HL-60 (cell line): ENCODE results near the gene GRIA2.

Experiments
- GABPA ChIP-seq: IDR thresholded peaks from 2 replicates; pipeline ENCODE4 v1.6.1; 2012; ENCODE audit warnings: low read depth
- POLR2AphosphoS5 ChIP-seq: IDR thresholded peaks from 2 replicates; pipeline ENCODE4 v1.6.1; 2012; ENCODE audit warnings: low read depth
- REST ChIP-seq: IDR thresholded peaks from 2 replicates; pipeline ENCODE4 v1.6.1; 2012; ENCODE audit warnings: low read depth; ENCODE audit not compliant: insufficient replicate concordance
- SPI1 ChIP-seq: IDR thresholded peaks from 2 replicates; pipeline ENCODE4 v1.6.1; 2012; ENCODE audit warnings: low read depth, mild to moderate bottlenecking, borderline replicate concordance
- TF ChIP-seq, protein P1 (sequence below): IDR thresholded peaks from one replicate; pipeline ENCODE4 v1.5.1; 2011; ENCODE audit warnings: low read length, control low read depth, inconsistent platforms; ENCODE audit not compliant: insufficient read depth

GRCh38 chr4:157314906-157315305 is 94.4 kb downstream of the GRIA2 start:
- TF ChIP-seq, protein P1, sequence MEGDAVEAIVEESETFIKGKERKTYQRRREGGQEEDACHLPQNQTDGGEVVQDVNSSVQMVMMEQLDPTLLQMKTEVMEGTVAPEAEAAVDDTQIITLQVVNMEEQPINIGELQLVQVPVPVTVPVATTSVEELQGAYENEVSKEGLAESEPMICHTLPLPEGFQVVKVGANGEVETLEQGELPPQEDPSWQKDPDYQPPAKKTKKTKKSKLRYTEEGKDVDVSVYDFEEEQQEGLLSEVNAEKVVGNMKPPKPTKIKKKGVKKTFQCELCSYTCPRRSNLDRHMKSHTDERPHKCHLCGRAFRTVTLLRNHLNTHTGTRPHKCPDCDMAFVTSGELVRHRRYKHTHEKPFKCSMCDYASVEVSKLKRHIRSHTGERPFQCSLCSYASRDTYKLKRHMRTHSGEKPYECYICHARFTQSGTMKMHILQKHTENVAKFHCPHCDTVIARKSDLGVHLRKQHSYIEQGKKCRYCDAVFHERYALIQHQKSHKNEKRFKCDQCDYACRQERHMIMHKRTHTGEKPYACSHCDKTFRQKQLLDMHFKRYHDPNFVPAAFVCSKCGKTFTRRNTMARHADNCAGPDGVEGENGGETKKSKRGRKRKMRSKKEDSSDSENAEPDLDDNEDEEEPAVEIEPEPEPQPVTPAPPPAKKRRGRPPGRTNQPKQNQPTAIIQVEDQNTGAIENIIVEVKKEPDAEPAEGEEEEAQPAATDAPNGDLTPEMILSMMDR, result no peak
- TF ChIP-seq POLR2AphosphoS5 (no peak), REST (no peak), SPI1 (no peak), GABPA (no peak)
